HepG2 (cell line): ENCODE results near the gene GNG7. TPM values are rescaled to one million over a fixed set of nuclear protein-coding genes. Genes with fewer than 3 reads are reported as not detected.

Experiments
- AFF4 ChIP-seq: sonication (generic); formaldehyde crosslinking; IDR thresholded peaks from 2 replicates; pipeline ENCODE4 v1.4.0; 2020; ENCODE audit warnings: missing genetic modification reagents
- BHLHE40 ChIP-seq: IDR thresholded peaks from 2 replicates; pipeline ENCODE4 v1.6.1; 2011; ENCODE audit warnings: low read length, improper control_type of control experiment
- CREB1 ChIP-seq, 2 experiments: fragments of 450-650 bp in 1 of 2; IDR thresholded peaks; 2 replicates each; pipeline ENCODE4 v1.6.1; 2016 to 2017; ENCODE audit warnings: control low read depth in 1 of 2, mild to moderate bottlenecking in 1 of 2, missing compliant biosample characterization in 1 of 2, missing genetic modification characterization in 1 of 2
- ETV6 ChIP-seq: sonication (generic); formaldehyde crosslinking; conservative IDR thresholded peaks from 2 replicates; pipeline ENCODE4 v1.4.0; 2020; ENCODE audit warnings: missing genetic modification reagents
- FOXM1 ChIP-seq: sonication (generic); formaldehyde crosslinking; IDR thresholded peaks from 2 replicates; pipeline ENCODE4 v1.5.0; 2020; ENCODE audit warnings: missing genetic modification reagents
- GZF1 ChIP-seq: sonication (generic); formaldehyde crosslinking; IDR thresholded peaks from 2 replicates; pipeline ENCODE4 v1.5.1; 2020; ENCODE audit warnings: mild to moderate bottlenecking, missing genetic modification reagents
- HDAC1 ChIP-seq: sonication (generic); formaldehyde crosslinking; IDR thresholded peaks from 2 replicates; pipeline ENCODE4 v1.5.1; 2020; ENCODE audit warnings: mild to moderate bottlenecking, missing genetic modification reagents
- HNF1B ChIP-seq: sonication (generic); formaldehyde crosslinking; IDR thresholded peaks from 2 replicates; pipeline ENCODE4 v1.5.1; 2020; ENCODE audit warnings: mild to moderate bottlenecking, moderate library complexity, missing genetic modification reagents
- HNRNPLL ChIP-seq: fragments of 200-400 bp; formaldehyde crosslinking; IDR thresholded peaks from 2 replicates; pipeline ENCODE4 v1.6.1; 2017; ENCODE audit warnings: mild to moderate bottlenecking, low read depth, low read length; ENCODE audit not compliant: poor library complexity, severe bottlenecking
- MED13 ChIP-seq: sonication (generic); formaldehyde crosslinking; IDR thresholded peaks from 2 replicates; pipeline ENCODE4 v1.5.0; 2020; ENCODE audit warnings: missing genetic modification reagents
- MIXL1 ChIP-seq: IDR thresholded peaks from 2 replicates; pipeline ENCODE4 v1.6.1; 2016
- MTA1 ChIP-seq: sonication (generic); formaldehyde crosslinking; IDR thresholded peaks from 2 replicates; pipeline ENCODE4 v1.4.0; 2020; ENCODE audit warnings: missing genetic modification reagents, mild to moderate bottlenecking, borderline replicate concordance
- MTA3 ChIP-seq: sonication (generic); formaldehyde crosslinking; IDR thresholded peaks from 2 replicates; pipeline ENCODE4 v1.4.0; 2020; ENCODE audit warnings: missing genetic modification reagents
- NFKB2 ChIP-seq: sonication (generic); formaldehyde crosslinking; IDR thresholded peaks from 2 replicates; pipeline ENCODE4 v1.4.0; 2020; ENCODE audit warnings: missing genetic modification reagents, borderline replicate concordance
- NR2C2 ChIP-seq: sonication (generic); formaldehyde crosslinking; IDR thresholded peaks from 2 replicates; pipeline ENCODE4 v1.4.0; 2020; ENCODE audit warnings: missing genetic modification reagents, mild to moderate bottlenecking, moderate library complexity, borderline replicate concordance
- POLR2AphosphoS2 ChIP-seq: IDR thresholded peaks from 2 replicates; pipeline ENCODE4 v1.6.1; 2011; ENCODE audit warnings: low read depth, low read length, improper control_type of control experiment
- RFX1 ChIP-seq: fragments of 450-650 bp; IDR thresholded peaks from 2 replicates; pipeline ENCODE4 v1.6.1; 2017
- ZNF296 ChIP-seq: sonication (generic); formaldehyde crosslinking; conservative IDR thresholded peaks from 2 replicates; pipeline ENCODE4 v1.5.0; 2020; ENCODE audit warnings: mild to moderate bottlenecking, missing genetic modification reagents
- ZNF484 ChIP-seq: sonication (generic); formaldehyde crosslinking; IDR thresholded peaks from 2 replicates; pipeline ENCODE4 v1.5.1; 2020; ENCODE audit warnings: mild to moderate bottlenecking, low read depth, missing genetic modification reagents, borderline replicate concordance
- ZZZ3 ChIP-seq: sonication (generic); formaldehyde crosslinking; IDR thresholded peaks from 2 replicates; pipeline ENCODE4 v1.4.0; 2020; ENCODE audit warnings: missing genetic modification reagents, mild to moderate bottlenecking, borderline replicate concordance
- polyA plus RNA-seq, 8 experiments: library from polyadenylated mRNA; depleted of rRNA in 3 of 8; stranded (reverse) in 7 of 8; unstranded in 1 of 8; fragments of >200 nt; fragmentation: Illumina TruSeq in 4 of 8; extraction: Trizol in 4 of 8; gene quantifications; 2 replicates each; pipeline versions ENCODE4 v1.2.1 to v1.2.3, GENCODE V29; 2011 to 2016; ENCODE audit warnings: low read depth in 4 of 8, missing spikeins in 1 of 8, mixed read lengths in 1 of 8; ENCODE audit not compliant: insufficient read depth in 1 of 8
- total RNA-seq, 5 experiments: library from RNA; depleted of rRNA; stranded (reverse); fragments of >200 nt; fragmentation: Illumina TruSeq; extraction: Trizol; gene quantifications; 2 replicates each; pipeline ENCODE4 v1.2.3, GENCODE V29; 2016; ENCODE audit warnings: low read depth in 1 of 5
- TF ChIP-seq, protein P1 (sequence below): sonication (generic); formaldehyde crosslinking; IDR thresholded peaks from 2 replicates; pipeline ENCODE4 v1.5.0; 2020; ENCODE audit warnings: missing genetic modification reagents
- TF ChIP-seq, protein P2 (sequence below): IDR thresholded peaks from 2 replicates; pipeline ENCODE4 v1.6.1; 2016; ENCODE audit warnings: missing genetic modification reagents, missing compliant biosample characterization
- TF ChIP-seq, protein P3 (sequence below): IDR thresholded peaks from 2 replicates; pipeline ENCODE4 v1.6.1; 2016; ENCODE audit warnings: mild to moderate bottlenecking, missing biosample characterization, missing genetic modification reagents

Gene GNG7
- total and polyA plus RNA-seq, 2 of the 13 experiments (the other 11 are each of a cell fraction or from before 2014, with no cell fraction given): 1.4 to 3.3 TPM

DNA sequence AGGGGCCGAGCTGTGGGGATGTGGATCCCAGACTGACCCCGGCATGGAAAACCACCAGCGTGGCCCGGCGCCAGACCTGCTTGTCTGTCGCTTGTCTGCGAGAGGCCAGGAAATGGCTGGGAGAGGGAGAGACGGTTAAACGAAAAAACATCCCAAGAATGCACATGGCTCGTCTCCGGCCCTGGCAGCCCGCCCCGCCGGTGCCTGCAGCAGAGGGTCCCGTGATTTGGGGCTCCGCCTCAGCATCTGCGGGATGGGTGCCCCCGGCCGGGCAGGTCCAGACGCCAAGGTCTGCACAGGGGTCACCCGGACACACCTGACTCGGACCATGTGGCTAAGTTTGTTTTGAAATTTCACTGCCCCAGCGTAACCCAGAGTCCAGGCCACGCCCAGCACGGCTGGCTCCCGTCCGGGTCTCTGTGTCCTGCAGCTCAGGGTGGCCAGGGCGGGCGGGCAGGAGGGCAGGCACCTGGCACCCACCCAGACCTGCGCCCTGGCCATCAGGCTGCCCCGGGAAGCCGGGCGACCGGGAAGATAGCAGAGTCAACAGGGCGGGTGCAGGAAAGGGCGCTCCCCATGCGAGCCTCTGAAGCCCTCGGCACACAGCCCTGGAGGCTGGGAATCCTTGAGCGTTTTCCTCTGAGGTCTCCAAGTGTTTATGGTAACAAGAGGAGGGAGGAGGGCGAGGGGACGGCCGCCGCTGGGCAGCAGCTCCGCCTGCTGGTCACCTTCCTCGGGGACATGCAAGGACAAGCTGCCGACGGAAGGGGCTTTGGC is 123.4 kb downstream of the GNG7 start (continued):
- TF ChIP-seq MTA1 (CRISPR knock-in tag): 0 out of 2 replicates have a peak, but pooled peaks have one; percentile 54
- TF ChIP-seq AFF4 (CRISPR knock-in tag): peak; percentile 79; the same call in 1 of the 2 replicates
- no peak for TF ChIP-seq ZNF484
- peak; percentile 52 for TF ChIP-seq HNRNPLL
- TF ChIP-seq HDAC1: peak; percentile 89
- TF ChIP-seq MED13 (CRISPR knock-in tag): no peak; the same call in 1 of the 2 replicates
- TF ChIP-seq BHLHE40: peak; percentile 54; the same call in 1 of the 2 replicates
- peak; percentile 83 for TF ChIP-seq HNF1B (CRISPR knock-in tag)
- TF ChIP-seq MTA3 (CRISPR knock-in tag): no peak
- 0 out of 2 replicates have a peak, but pooled peaks have one; percentile 54 for TF ChIP-seq ETV6 (CRISPR knock-in tag)
- TF ChIP-seq, protein P1, sequence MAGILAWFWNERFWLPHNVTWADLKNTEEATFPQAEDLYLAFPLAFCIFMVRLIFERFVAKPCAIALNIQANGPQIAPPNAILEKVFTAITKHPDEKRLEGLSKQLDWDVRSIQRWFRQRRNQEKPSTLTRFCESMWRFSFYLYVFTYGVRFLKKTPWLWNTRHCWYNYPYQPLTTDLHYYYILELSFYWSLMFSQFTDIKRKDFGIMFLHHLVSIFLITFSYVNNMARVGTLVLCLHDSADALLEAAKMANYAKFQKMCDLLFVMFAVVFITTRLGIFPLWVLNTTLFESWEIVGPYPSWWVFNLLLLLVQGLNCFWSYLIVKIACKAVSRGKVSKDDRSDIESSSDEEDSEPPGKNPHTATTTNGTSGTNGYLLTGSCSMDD: no peak
- TF ChIP-seq CREB1 (IDR thresholded peaks at IDR 0.05): no peak
- TF ChIP-seq CREB1 (CRISPR knock-in tag; IDR thresholded peaks at IDR 0.05): 0 out of 2 replicates have a peak, but pooled peaks have one; percentile 16
- peak; percentile 77 for TF ChIP-seq NR2C2 (CRISPR knock-in tag)
- TF ChIP-seq ZNF296 (CRISPR knock-in tag): no peak
- TF ChIP-seq MIXL1: peak; percentile 61; the same call in 1 of the 2 replicates
- TF ChIP-seq FOXM1 (CRISPR knock-in tag): no peak
- TF ChIP-seq, protein P2, sequence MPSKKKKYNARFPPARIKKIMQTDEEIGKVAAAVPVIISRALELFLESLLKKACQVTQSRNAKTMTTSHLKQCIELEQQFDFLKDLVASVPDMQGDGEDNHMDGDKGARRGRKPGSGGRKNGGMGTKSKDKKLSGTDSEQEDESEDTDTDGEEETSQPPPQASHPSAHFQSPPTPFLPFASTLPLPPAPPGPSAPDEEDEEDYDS: peak; percentile 57
- no peak for TF ChIP-seq RFX1
- no peak for TF ChIP-seq POLR2AphosphoS2
- peak; percentile 52; the same call in 1 of the 2 replicates for TF ChIP-seq GZF1 (CRISPR knock-in tag)
- peak; percentile 20; the same call in 1 of the 2 replicates for TF ChIP-seq ZZZ3 (CRISPR knock-in tag)
- TF ChIP-seq, protein P3, sequence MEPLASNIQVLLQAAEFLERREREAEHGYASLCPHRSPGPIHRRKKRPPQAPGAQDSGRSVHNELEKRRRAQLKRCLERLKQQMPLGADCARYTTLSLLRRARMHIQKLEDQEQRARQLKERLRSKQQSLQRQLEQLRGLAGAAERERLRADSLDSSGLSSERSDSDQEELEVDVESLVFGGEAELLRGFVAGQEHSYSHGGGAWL: peak; percentile 74; the same call in 1 of the 2 replicates
- TF ChIP-seq NFKB2 (CRISPR knock-in tag): no peak
